ENCODE data around the gene DCAF17.

Gene DCAF17

DNA sequence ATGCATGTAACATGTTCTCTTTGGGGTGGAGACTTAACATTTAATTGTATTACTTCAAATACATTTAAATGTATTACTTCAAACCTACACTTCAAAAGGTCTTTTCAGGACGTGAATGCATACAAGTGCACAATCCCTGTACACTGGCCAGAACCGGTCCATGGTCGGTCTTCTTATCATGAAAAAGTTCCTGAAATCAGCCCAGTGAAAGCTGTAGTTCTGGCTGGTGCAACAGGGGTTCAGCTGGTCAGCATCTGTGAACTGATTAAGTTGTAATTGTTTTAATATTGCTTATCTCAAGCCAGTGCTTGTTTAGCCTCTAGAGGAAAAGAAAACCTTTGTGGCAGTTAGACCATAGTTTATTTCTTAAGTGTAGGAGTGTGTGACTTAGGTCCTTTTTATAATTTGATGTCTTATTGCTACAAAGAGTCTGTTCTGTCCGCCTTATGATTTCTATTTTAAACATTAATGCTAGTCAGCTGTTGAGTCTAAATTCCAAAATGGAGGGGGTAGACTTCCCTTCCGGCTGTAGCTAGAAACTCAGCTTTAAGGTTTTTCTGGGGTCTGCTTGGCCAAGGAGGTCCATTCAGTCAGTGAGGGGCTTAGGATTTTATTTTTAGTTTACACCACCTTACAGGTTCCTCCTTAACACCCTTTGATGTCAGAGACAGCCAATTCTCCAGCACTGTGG lies 87.5 kb downstream of the DCAF17 start:
- no peak for DNase-seq (ENCODE audit: low read depth)
- TF ChIP-seq, protein P1, sequence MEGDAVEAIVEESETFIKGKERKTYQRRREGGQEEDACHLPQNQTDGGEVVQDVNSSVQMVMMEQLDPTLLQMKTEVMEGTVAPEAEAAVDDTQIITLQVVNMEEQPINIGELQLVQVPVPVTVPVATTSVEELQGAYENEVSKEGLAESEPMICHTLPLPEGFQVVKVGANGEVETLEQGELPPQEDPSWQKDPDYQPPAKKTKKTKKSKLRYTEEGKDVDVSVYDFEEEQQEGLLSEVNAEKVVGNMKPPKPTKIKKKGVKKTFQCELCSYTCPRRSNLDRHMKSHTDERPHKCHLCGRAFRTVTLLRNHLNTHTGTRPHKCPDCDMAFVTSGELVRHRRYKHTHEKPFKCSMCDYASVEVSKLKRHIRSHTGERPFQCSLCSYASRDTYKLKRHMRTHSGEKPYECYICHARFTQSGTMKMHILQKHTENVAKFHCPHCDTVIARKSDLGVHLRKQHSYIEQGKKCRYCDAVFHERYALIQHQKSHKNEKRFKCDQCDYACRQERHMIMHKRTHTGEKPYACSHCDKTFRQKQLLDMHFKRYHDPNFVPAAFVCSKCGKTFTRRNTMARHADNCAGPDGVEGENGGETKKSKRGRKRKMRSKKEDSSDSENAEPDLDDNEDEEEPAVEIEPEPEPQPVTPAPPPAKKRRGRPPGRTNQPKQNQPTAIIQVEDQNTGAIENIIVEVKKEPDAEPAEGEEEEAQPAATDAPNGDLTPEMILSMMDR (IDR thresholded peaks at IDR 0.05; ENCODE audit: insufficient read depth, low read depth, low read length, missing control alignments), result no peak
- peak overlapping the region; percentile 99 for H3K4me3 ChIP-seq (ENCODE audit: low read depth, low read length)

GRCh38 chr2:171522052-171522787 lies 88.2 kb downstream of the DCAF17 start, which contains the start of gene CYBRD1:
Gene CYBRD1, plus strand, starts transcription at chr2:171522474. Its CDS starts 72 bp downstream, at chr2:171522546.
- TF ChIP-seq, protein P1 (IDR thresholded peaks at IDR 0.05; ENCODE audit: insufficient read depth, low read depth, low read length, missing control alignments), result no peak
- peak within 1 kb of the TSS; percentile 99 for H3K4me3 ChIP-seq (ENCODE audit: low read depth, low read length)
- DNase-seq (ENCODE audit: low read depth), result peak; percentile 85

- DNase-seq (ENCODE audit: low read depth), result no peak
- peak overlapping the region; percentile 99 for H3K4me3 ChIP-seq (ENCODE audit: low read depth, low read length)
- TF ChIP-seq, protein P1 (IDR thresholded peaks at IDR 0.05; ENCODE audit: insufficient read depth, low read depth, low read length, missing control alignments), result no peak
Observed at GRCh38 chr2:171522788-171523087, 88.7 kb downstream of the DCAF17 start.

DNA sequence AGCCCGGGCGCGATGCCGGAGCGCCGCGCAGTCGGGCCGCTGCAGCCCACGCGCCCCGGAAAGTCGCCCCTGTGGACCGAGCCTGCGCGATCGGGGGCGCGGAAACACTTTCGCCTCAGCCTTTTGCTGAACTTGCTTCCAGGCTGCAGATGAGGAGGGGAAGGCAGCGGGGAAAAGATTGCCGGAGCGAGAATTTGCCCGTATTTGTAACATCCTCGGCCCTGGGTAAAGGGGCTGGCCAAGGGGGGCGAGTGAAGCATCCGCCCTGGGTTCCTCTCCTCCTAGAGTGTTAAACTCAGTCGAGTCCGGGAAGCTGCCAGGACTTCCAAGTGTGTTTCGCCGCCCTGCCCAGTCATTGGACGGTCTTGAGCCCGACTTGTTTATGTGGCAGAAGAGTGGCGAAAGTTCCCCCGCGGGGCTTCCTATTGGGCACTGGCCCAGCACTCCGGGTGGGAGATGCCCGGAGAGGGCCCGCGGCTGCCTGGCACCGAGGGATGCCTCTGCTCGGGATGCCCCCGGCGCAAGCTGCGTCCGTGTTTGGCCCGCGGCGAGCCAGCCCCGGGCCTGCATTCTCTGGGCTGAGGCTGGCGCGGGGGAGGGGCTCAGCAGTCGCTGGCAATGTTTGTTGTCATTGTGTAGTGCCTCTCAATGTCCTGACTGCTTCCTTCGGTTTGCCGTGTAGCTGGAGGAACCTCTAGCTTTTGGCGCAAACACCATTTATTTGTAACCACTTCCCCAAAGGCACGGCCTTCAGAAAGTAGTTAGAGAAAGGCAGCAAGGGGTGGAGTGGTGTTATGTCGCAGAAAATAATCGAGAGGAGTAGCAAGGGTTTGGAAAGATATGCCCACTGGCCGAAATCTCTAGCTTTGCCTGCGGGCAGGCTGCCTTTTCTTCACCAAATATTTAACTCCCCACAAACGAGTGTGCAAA lies 89.3 kb downstream of the DCAF17 start:
- TF ChIP-seq, protein P1 (IDR thresholded peaks at IDR 0.05; ENCODE audit: insufficient read depth, low read depth, low read length, missing control alignments), result no peak
- peak; percentile 70 for DNase-seq (ENCODE audit: low read depth)
- H3K4me3 ChIP-seq (ENCODE audit: low read depth, low read length), result peak overlapping the region; percentile 99

DNA sequence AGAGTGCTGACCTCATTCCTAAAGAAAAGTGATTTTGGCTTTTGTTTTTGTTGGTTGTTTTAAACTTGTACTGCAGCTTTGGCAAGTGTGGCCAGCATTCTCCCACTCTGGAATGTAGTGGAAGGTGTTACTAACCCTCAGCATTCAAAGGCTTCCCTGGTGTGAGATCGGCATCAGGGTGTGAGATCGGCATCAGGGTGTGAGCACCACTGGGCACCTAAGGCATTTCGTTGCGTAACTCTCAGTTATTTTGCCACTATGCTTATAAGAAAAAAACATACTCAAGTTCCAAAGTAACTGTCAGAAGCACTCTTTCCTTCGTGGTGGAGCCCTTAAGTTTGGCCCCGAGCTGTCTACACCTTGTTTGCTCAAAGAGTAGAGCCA lies 90.0 kb downstream of the DCAF17 start:
- H3K4me3 ChIP-seq (ENCODE audit: low read depth, low read length), result peak overlapping the region; percentile 99
- TF ChIP-seq, protein P1 (IDR thresholded peaks at IDR 0.05; ENCODE audit: insufficient read depth, low read depth, low read length, missing control alignments), result no peak
- DNase-seq (ENCODE audit: low read depth), result no peak

DNA sequence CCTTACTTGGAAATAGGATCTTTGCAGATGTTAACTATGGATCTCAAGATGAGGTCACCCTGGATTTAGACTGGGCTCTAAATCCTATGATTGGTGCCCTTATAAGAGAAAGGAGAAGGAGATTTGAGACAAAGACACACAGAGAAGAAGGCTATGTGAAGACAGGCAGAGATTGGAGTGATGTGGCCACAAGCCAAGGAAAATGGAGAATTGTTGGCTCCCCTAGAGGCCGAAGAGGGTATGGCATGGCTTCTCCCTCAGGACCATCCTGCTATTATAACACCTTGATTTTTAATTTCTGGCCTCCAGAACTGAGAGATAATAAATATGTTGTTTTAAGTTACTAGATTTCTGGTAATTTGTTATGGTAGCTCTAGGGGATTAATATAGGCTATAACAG lies 95.9 kb downstream of the DCAF17 start:
- no peak overlapping the region for H3K4me3 ChIP-seq (ENCODE audit: low read depth, low read length)
- TF ChIP-seq, protein P1 (IDR thresholded peaks at IDR 0.05; ENCODE audit: insufficient read depth, low read depth, low read length, missing control alignments), result peak; percentile 71
- peak; percentile 32 for DNase-seq (ENCODE audit: low read depth)

All from GM12865 (cell line).